ENCODE results near the gene SRC.

GRCh38 chr20:37297066-37297736, 48.7 kb upstream of the SRC start:
- no peak for TF ChIP-seq POLR2A (IDR thresholded peaks at IDR 0.05; ENCODE audit: borderline replicate concordance, extremely low read depth, insufficient read depth, insufficient read length)
- TF ChIP-seq, protein P1, sequence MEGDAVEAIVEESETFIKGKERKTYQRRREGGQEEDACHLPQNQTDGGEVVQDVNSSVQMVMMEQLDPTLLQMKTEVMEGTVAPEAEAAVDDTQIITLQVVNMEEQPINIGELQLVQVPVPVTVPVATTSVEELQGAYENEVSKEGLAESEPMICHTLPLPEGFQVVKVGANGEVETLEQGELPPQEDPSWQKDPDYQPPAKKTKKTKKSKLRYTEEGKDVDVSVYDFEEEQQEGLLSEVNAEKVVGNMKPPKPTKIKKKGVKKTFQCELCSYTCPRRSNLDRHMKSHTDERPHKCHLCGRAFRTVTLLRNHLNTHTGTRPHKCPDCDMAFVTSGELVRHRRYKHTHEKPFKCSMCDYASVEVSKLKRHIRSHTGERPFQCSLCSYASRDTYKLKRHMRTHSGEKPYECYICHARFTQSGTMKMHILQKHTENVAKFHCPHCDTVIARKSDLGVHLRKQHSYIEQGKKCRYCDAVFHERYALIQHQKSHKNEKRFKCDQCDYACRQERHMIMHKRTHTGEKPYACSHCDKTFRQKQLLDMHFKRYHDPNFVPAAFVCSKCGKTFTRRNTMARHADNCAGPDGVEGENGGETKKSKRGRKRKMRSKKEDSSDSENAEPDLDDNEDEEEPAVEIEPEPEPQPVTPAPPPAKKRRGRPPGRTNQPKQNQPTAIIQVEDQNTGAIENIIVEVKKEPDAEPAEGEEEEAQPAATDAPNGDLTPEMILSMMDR (IDR thresholded peaks at IDR 0.05 in 2 of 3, conservative IDR thresholded peaks at IDR 0.05 in 1 of 3; ENCODE audit: borderline replicate concordance in 1 of 3, insufficient read depth in 1 of 3, low read depth in 2 of 3, low read length in 2 of 3) = no peak
- TF ChIP-seq, protein P2, sequence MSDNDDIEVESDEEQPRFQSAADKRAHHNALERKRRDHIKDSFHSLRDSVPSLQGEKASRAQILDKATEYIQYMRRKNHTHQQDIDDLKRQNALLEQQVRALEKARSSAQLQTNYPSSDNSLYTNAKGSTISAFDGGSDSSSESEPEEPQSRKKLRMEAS (IDR thresholded peaks at IDR 0.05) = no peak
- TF ChIP-seq, protein P3, sequence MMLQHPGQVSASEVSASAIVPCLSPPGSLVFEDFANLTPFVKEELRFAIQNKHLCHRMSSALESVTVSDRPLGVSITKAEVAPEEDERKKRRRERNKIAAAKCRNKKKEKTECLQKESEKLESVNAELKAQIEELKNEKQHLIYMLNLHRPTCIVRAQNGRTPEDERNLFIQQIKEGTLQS (IDR thresholded peaks at IDR 0.05) = no peak

Data from HCT116 (cell line).